Measurements from ENCODE around the gene MRFAP1. TPM values are rescaled to one million over a fixed set of nuclear protein-coding genes. Genes with fewer than 3 reads are reported as not detected.

Gene MRFAP1
- total and polyA plus RNA-seq, 2 donors (not counting 1 experiment from before 2014, with no cell fraction given): 99.1 to 261 TPM

- Histone ChIP-seq H3K27ac (ENCODE audit: insufficient read depth, low read length) (no peak overlapping the region), H3K4me1 (ENCODE audit: control insufficient read depth, extremely low read depth, insufficient read depth, low read length) (no peaks in the 10 kb centered on the region), H3K9ac (ENCODE audit: insufficient read depth, low read length) (no peak overlapping the region), H4K20me1 (ENCODE audit: control insufficient read depth, extremely low read depth, insufficient read depth, low read length) (no peaks in the 10 kb centered on the region), H3K9me3 (ENCODE audit: control insufficient read depth, insufficient read depth, low read depth, low read length) (no peaks in the 10 kb centered on the region), H2AFZ (ENCODE audit: low read length) (no peak overlapping the region), H3K4me3 (replicated peaks in 1 of 4; ENCODE audit: control extremely low read depth in 1 of 4, insufficient read depth in 1 of 4, low read depth in 3 of 4, low read length in 4 of 4) (no peak overlapping the region), H3K4me2 (ENCODE audit: extremely low read depth, insufficient read depth, low read length) (no peak overlapping the region), H3K27me3 (ENCODE audit: control insufficient read depth, insufficient read depth, low read length) (no peaks in the 10 kb centered on the region), H3K79me2 (ENCODE audit: control insufficient read depth, insufficient read depth, low read length) (no peaks in the 10 kb centered on the region), H3K36me3 (ENCODE audit: control insufficient read depth, insufficient read depth, low read length) (peaks cover 3% of the 10 kb centered on the region)
- TF ChIP-seq EZH2 (IDR thresholded peaks at IDR 0.05; ENCODE audit: low read length, missing control alignments): no peak
- no peak for TF ChIP-seq CTCF (conservative IDR thresholded peaks at IDR 0.05 in 1 of 2, IDR thresholded peaks at IDR 0.05 in 1 of 2; ENCODE audit: low read depth in 1 of 2, low read length in 2 of 2)
- no peak for DNase-seq (ENCODE audit: low read depth in 2 of 2)
Measured at GRCh38 chr4:6621556-6621927, 18.9 kb upstream of the MRFAP1 start.

GRCh38 chr4:6622744-6623143, 17.7 kb upstream of the MRFAP1 start:
- H3K79me2 ChIP-seq (ENCODE audit: control insufficient read depth, insufficient read depth, low read length): no peaks in the 10 kb centered on the region
- no peaks in the 10 kb centered on the region for H4K20me1 ChIP-seq (ENCODE audit: control insufficient read depth, extremely low read depth, insufficient read depth, low read length)
- no peak overlapping the region for H3K4me3 ChIP-seq (replicated peaks in 1 of 4; ENCODE audit: control extremely low read depth in 1 of 4, insufficient read depth in 1 of 4, low read depth in 3 of 4, low read length in 4 of 4)
- no peak for DNase-seq (ENCODE audit: low read depth in 2 of 2)
- no peak overlapping the region for H3K4me2 ChIP-seq (ENCODE audit: extremely low read depth, insufficient read depth, low read length)
- no peak overlapping the region for H2AFZ ChIP-seq (ENCODE audit: low read length)
- H3K36me3 ChIP-seq (ENCODE audit: control insufficient read depth, insufficient read depth, low read length): no peaks in the 10 kb centered on the region
- no peaks in the 10 kb centered on the region for H3K27me3 ChIP-seq (ENCODE audit: control insufficient read depth, insufficient read depth, low read length)
- H3K4me1 ChIP-seq (ENCODE audit: control insufficient read depth, extremely low read depth, insufficient read depth, low read length): no peaks in the 10 kb centered on the region
- TF ChIP-seq EZH2 (IDR thresholded peaks at IDR 0.05; ENCODE audit: low read length, missing control alignments): no peak
- TF ChIP-seq CTCF (conservative IDR thresholded peaks at IDR 0.05 in 1 of 2, IDR thresholded peaks at IDR 0.05 in 1 of 2; ENCODE audit: low read depth in 1 of 2, low read length in 2 of 2): no peak
- H3K9ac ChIP-seq (ENCODE audit: insufficient read depth, low read length): no peak overlapping the region
- no peak overlapping the region for H3K27ac ChIP-seq (ENCODE audit: insufficient read depth, low read length)
- H3K9me3 ChIP-seq (ENCODE audit: control insufficient read depth, insufficient read depth, low read depth, low read length): no peaks in the 10 kb centered on the region

GRCh38 chr4:6625256-6625655, 15.2 kb upstream of the MRFAP1 start:
- TF ChIP-seq EZH2 (IDR thresholded peaks at IDR 0.05; ENCODE audit: low read length, missing control alignments) (no peak), CTCF (conservative IDR thresholded peaks at IDR 0.05 in 1 of 2, IDR thresholded peaks at IDR 0.05 in 1 of 2; ENCODE audit: low read depth in 1 of 2, low read length in 2 of 2) (no peak)
- H3K4me1 ChIP-seq (ENCODE audit: control insufficient read depth, extremely low read depth, insufficient read depth, low read length): no peaks in the 10 kb centered on the region
- no peak overlapping the region for H3K4me2 ChIP-seq (ENCODE audit: extremely low read depth, insufficient read depth, low read length)
- H3K79me2 ChIP-seq (ENCODE audit: control insufficient read depth, insufficient read depth, low read length): no peaks in the 10 kb centered on the region
- H4K20me1 ChIP-seq (ENCODE audit: control insufficient read depth, extremely low read depth, insufficient read depth, low read length): no peaks in the 10 kb centered on the region
- H3K9me3 ChIP-seq (ENCODE audit: control insufficient read depth, insufficient read depth, low read depth, low read length): no peaks in the 10 kb centered on the region
- H3K9ac ChIP-seq (ENCODE audit: insufficient read depth, low read length): no peak overlapping the region
- no peak overlapping the region for H2AFZ ChIP-seq (ENCODE audit: low read length)
- H3K27me3 ChIP-seq (ENCODE audit: control insufficient read depth, insufficient read depth, low read length): no peaks in the 10 kb centered on the region
- DNase-seq (ENCODE audit: low read depth in 2 of 2): no peak
- no peak overlapping the region for H3K4me3 ChIP-seq (replicated peaks in 1 of 4; ENCODE audit: control extremely low read depth in 1 of 4, insufficient read depth in 1 of 4, low read depth in 3 of 4, low read length in 4 of 4)
- no peak overlapping the region for H3K27ac ChIP-seq (ENCODE audit: insufficient read depth, low read length)
- no peaks in the 10 kb centered on the region for H3K36me3 ChIP-seq (ENCODE audit: control insufficient read depth, insufficient read depth, low read length)
